Astrocyte of the cerebellum (primary cell): Measurements from ENCODE around the gene OR13C2.
"Not testable (repeated sequence)": the region's sequence is repeated elsewhere in the genome, so short reads cannot be mapped to it uniquely, and the experiment has no call there.

ENCODE experiments used
- DNase-seq: peaks from one replicate; pipeline ENCODE4 v3.0.0-alpha.2; 2011; ENCODE audit warnings: low read depth
- H3K4me3 ChIP-seq: 2 replicates; pipeline ENCODE4 v1.5.1; 2011; ENCODE audit warnings: mild to moderate bottlenecking, low read depth, low read length, moderate library complexity
- in situ Hi-C: cut with HindIII; loops from 2 replicates; pipeline ENCODE4 v1.10.0; 2017; ENCODE audit warnings: low sequenced_read_pairs
- TF ChIP-seq, protein P1 (sequence below): IDR thresholded peaks from 2 replicates; pipeline ENCODE4 v1.5.1; 2012; ENCODE audit warnings: low read length, low read depth, moderate library complexity, mild to moderate bottlenecking; ENCODE audit errors: missing control alignments

Gene OR13C2

GRCh38 chr9:104606152-104606551, 725 bp upstream of the OR13C2 start:
- DNase-seq = peak; percentile 9
- in situ Hi-C loops = no loop called here
- H3K4me3 ChIP-seq = no peak overlapping the region
- TF ChIP-seq, protein P1, sequence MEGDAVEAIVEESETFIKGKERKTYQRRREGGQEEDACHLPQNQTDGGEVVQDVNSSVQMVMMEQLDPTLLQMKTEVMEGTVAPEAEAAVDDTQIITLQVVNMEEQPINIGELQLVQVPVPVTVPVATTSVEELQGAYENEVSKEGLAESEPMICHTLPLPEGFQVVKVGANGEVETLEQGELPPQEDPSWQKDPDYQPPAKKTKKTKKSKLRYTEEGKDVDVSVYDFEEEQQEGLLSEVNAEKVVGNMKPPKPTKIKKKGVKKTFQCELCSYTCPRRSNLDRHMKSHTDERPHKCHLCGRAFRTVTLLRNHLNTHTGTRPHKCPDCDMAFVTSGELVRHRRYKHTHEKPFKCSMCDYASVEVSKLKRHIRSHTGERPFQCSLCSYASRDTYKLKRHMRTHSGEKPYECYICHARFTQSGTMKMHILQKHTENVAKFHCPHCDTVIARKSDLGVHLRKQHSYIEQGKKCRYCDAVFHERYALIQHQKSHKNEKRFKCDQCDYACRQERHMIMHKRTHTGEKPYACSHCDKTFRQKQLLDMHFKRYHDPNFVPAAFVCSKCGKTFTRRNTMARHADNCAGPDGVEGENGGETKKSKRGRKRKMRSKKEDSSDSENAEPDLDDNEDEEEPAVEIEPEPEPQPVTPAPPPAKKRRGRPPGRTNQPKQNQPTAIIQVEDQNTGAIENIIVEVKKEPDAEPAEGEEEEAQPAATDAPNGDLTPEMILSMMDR = no peak

DNA sequence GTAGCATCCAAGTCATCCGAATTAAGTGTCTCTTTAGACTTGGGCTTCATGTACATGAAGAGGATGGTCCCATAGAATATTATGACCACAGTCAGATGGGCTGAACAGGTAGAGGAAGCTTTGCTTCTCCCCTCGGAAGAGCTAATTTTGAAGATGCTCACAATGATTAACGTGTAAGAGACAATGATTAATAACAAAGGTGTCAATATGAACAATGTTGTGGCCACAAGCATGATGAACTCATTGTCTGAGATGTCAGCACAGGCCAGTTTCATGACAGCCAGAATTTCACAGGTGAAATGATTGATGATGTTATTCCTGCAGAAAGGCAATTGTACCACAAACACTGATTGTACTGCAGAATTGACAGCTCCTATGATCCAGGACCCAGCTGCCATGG, 626 bp downstream of the OR13C2 start:
- no peak overlapping the region for H3K4me3 ChIP-seq
- in situ Hi-C loops = no loop called here
- TF ChIP-seq, protein P1 = no peak
- DNase-seq = no peak

DNA sequence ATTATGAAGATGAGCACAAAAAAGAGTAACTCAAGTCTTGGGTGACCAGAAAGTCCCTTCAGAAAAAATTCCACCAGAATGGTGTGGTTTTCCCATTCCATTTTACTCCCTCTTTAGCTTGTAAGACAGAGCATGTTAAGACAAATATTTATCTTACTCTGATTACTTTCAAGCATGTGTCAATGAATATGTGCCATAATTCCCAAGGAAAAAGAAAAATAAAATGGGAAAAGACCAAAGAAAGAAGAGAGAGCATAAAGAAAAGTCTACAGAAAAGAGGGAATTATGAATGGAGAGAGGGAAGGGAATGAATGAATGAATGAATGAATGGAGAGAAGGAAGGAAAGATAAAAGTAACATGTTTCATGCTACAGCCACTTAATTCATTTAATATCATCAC, 6.1 kb downstream of the OR13C2 start, which contains the start of gene OR13C5:
TSS of gene OR13C5 (minus strand) at position 101 of the 400 bp plus-strand sequence. CDS start at position 101, 0 bp downstream.
- in situ Hi-C loops, DNase-seq, H3K4me3 ChIP-seq: not testable (repeated sequence)

GRCh38 chr9:104598749-104599148, 6.7 kb downstream of the OR13C2 start:
- DNase-seq, in situ Hi-C loops, H3K4me3 ChIP-seq: not testable (repeated sequence)

DNA sequence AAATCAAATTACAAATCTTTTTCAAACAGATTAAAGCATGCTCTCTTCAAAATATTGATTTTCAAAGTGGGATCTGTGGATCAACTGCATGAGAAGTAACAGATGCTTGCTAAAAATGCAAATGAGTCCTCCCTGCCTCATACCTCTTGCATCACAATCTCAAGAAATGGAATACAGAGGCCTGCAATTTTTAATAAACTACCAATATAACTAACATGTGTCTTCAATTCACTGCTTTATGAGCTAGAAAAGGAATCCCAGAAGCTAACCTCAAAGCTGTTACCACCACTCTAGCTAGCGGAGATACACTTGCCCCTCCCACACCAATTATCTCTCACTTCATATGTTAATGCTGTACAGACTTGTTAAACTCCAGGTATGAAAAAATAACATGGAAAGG, 15.8 kb downstream of the OR13C2 start:
- TF ChIP-seq, protein P1 = no peak
- H3K4me3 ChIP-seq = no peak overlapping the region
- in situ Hi-C loops = loop anchor here (5.0 kb wide), 1 partner anchor 38 kb away; no protein-coding TSS in a partner anchor
- DNase-seq = no peak

- in situ Hi-C loops = no loop called here
- TF ChIP-seq, protein P1 = no peak
- no peak overlapping the region for H3K4me3 ChIP-seq
- DNase-seq = no peak
These were observed 18.8 kb downstream of the OR13C2 start for GRCh38 chr9:104586496-104587180.

DNA sequence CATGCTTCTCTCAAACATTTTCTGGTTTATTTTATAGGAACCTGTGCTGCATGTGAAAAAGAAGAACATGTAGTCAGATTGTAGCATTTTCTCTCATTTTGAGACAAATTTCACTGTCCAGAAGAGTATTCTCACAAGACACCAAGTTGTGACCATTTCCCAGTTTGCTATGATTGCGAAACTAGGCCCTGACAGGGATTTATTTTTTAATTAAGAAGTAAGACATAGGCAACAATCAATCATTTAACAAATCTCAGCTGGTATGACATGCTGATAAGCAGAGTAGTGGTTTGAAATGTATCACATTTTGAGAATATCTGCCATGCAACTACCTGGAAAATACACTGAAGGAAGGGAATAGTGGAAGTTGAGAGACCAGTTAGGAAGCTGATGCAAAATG, 24.9 kb downstream of the OR13C2 start:
- no peak overlapping the region for H3K4me3 ChIP-seq
- TF ChIP-seq, protein P1 = no peak
- DNase-seq = no peak
- in situ Hi-C loops = no loop called here
